ENCODE measurements around the gene SEC23IP.

Gene SEC23IP

DNA sequence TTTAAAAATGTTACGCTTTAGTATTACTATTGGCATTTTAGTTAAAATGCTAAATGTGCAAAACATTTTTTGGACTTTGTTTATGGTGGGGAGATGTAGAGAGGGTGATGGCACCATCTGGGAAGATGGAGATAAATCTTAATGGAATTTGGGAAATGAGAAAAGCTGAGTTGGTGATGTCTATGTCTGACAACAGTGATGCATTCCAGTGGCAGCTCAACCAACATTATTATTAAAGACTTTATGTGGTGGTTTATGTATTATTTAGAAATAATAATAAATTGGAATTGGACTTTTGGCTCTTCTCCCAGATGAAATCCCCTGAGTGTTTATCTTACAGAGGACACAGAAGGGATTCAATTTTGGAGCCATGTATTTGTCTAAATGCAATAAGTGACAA, 77.6 kb downstream of the SEC23IP start:
- Histone ChIP-seq H3K9me3 (ENCODE audit: control insufficient read depth, low read length) (no peaks in the 10 kb centered on the region), H3K27me3 (ENCODE audit: control insufficient read depth, insufficient read depth, low read length, poor library complexity, severe bottlenecking) (no peaks in the 10 kb centered on the region), H3K4me1 (ENCODE audit: control insufficient read depth, insufficient read depth, low read length) (no peaks in the 10 kb centered on the region), H3K4me3 (ENCODE audit: insufficient read depth, low read depth, low read length) (no peak overlapping the region), H3K36me3 (ENCODE audit: control insufficient read depth, insufficient read depth, low read length) (no peaks in the 10 kb centered on the region), H3K27ac (ENCODE audit: insufficient read depth, low read depth, low read length, poor library complexity, severe bottlenecking) (no peak overlapping the region)
- 86 to 100% methylated on average over 1 of the region's 1 CpG for WGBS, 2 experiments

DNA sequence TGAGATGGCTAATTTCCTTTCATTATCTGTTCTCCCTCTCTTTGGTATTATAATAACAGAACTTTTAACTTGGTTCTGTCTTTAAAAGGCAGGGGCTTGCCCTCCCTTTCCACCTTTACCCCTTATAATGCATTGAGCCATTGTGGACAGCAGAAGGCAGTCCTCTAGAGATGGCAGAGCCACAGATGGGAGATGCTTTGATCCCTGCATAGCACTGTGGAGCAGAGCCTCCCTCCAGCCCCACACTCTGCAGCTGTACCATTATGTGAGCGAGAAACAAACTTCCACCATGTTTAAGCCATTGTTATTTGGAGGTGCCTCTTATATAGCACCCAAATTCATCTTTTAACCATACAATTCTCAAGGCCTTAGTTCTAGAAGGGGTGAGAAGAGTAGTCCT, 78.4 kb downstream of the SEC23IP start:
- Histone ChIP-seq H3K36me3 (ENCODE audit: control insufficient read depth, insufficient read depth, low read length) (no peaks in the 10 kb centered on the region), H3K27ac (ENCODE audit: insufficient read depth, low read depth, low read length, poor library complexity, severe bottlenecking) (no peak overlapping the region), H3K9me3 (ENCODE audit: control insufficient read depth, low read length) (no peaks in the 10 kb centered on the region), H3K27me3 (ENCODE audit: control insufficient read depth, insufficient read depth, low read length, poor library complexity, severe bottlenecking) (no peaks in the 10 kb centered on the region), H3K4me3 (ENCODE audit: insufficient read depth, low read depth, low read length) (no peak overlapping the region), H3K4me1 (ENCODE audit: control insufficient read depth, insufficient read depth, low read length) (no peaks in the 10 kb centered on the region)
- 89 to 95% methylated on average over 1 of the region's 1 CpG for WGBS, 2 experiments

DNA sequence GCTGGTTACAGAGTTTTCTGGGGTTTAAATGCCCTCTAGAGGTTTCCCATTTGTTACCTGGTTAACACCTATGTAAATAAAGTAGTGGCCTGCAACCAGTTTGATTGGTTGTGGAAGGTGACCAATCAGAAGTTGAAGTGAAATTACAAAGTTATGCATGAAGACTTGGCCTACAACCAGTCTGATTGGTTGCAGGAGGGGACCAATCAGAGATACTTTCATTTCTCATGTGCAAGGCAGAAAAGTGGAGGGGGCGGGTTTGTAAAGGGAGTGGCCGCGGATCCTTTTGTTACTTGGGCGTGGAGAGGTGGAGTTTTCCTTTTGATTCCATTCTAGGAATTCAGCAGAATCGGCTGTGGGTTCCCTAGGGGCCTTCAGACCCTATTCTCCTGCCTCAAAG, 80.8 kb downstream of the SEC23IP start:
- Histone ChIP-seq H3K27ac (ENCODE audit: insufficient read depth, low read depth, low read length, poor library complexity, severe bottlenecking) (no peak overlapping the region), H3K27me3 (ENCODE audit: control insufficient read depth, insufficient read depth, low read length, poor library complexity, severe bottlenecking) (no peaks in the 10 kb centered on the region), H3K4me1 (ENCODE audit: control insufficient read depth, insufficient read depth, low read length) (no peaks in the 10 kb centered on the region), H3K4me3 (ENCODE audit: insufficient read depth, low read depth, low read length) (no peak overlapping the region), H3K9me3 (ENCODE audit: control insufficient read depth, low read length) (no peaks in the 10 kb centered on the region), H3K36me3 (ENCODE audit: control insufficient read depth, insufficient read depth, low read length) (no peaks in the 10 kb centered on the region)
- 73 to 75% methylated on average over 5 of the region's 5 CpGs for WGBS, 2 experiments

DNA sequence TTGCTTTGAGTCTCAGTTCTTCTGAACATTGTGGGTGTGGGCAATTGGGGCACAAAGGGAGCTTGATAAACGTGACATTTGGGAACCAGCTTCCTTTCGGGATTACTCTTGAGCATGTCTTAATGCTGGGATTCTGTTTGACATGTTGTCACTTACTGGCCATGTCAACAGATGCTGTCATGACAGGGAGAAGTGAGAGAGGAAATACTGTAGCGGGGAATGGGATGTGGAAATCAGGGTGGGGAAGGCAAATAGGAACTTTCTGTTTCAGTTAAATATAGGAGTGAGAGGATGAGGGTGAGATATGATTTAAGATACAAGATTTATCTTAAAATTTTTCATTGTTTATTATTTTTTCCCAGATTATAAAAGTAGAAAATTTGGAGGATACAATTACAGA, 83.9 kb downstream of the SEC23IP start:
- Histone ChIP-seq H3K4me3 (ENCODE audit: insufficient read depth, low read depth, low read length) (no peak overlapping the region), H3K4me1 (ENCODE audit: control insufficient read depth, insufficient read depth, low read length) (no peaks in the 10 kb centered on the region), H3K27me3 (ENCODE audit: control insufficient read depth, insufficient read depth, low read length, poor library complexity, severe bottlenecking) (no peaks in the 10 kb centered on the region), H3K27ac (ENCODE audit: insufficient read depth, low read depth, low read length, poor library complexity, severe bottlenecking) (no peak overlapping the region), H3K9me3 (ENCODE audit: control insufficient read depth, low read length) (no peaks in the 10 kb centered on the region), H3K36me3 (ENCODE audit: control insufficient read depth, insufficient read depth, low read length) (no peaks in the 10 kb centered on the region)
- WGBS, 2 experiments: 93 to 94% methylated on average over 3 of the region's 3 CpGs

DNA sequence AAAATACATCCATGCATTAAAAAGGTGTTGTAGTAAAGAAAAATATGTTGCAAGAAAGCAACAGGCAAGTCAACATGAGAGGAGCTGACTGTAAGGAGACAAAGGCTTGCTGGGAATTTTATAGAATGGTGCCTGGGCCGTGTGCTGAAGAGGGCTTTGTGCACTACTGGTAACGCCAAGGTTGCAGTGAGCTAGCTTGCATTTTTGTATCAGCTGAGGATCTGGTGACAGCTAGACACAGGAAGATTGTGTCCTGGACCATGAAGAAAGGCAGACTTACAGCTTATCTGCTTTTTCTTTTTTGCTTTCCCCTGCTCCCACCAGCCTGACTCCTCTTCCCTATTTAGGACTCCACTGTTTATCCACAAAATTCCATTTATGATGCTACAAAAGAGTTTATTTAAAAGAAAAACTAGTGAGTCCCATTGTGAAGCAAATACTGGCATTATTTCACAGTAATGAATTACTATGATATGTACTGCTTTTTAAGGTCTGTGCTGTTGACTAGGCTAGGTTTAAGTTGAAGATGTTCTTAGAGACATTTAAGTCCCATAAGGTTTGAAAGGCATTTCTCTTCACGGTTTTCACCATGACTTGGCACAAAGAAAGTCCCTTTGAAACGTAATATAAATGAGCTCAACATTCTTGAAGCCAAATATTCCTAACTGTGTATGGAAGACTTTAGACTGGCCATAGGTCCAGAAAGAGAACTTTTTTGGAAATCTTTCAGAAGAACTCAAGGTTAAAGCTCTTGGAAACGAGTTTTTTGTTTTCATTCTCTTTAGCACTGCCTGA, 88.6 kb downstream of the SEC23IP start:
- 92 to 93% methylated on average over 5 of the region's 5 CpGs for WGBS, 2 experiments
- Histone ChIP-seq H3K4me3 (ENCODE audit: insufficient read depth, low read depth, low read length) (no peak overlapping the region), H3K36me3 (ENCODE audit: control insufficient read depth, insufficient read depth, low read length) (no peaks in the 10 kb centered on the region), H3K27me3 (ENCODE audit: control insufficient read depth, insufficient read depth, low read length, poor library complexity, severe bottlenecking) (no peaks in the 10 kb centered on the region), H3K9me3 (ENCODE audit: control insufficient read depth, low read length) (no peaks in the 10 kb centered on the region), H3K4me1 (ENCODE audit: control insufficient read depth, insufficient read depth, low read length) (no peaks in the 10 kb centered on the region), H3K27ac (ENCODE audit: insufficient read depth, low read depth, low read length, poor library complexity, severe bottlenecking) (no peak overlapping the region)

DNA sequence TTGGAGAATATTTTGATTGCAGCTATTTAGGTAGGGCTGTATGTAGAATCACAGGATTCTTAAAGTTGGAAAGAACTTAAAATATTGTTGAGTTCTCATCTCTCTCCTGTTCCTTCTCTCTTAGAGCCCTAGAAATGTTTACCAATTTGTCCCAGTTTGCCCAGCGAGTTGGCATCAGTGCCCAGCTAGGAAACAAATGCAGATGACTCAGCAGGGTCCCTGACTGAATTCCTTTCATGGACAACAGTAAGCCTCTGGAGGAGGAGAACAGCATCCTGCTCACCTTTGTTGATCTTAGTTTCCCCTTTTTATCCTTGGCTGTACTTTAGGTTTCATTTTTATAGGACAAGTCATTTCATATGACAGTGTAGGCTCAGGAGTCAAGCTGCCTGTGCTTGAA, 89.3 kb downstream of the SEC23IP start:
- H3K4me3 ChIP-seq (ENCODE audit: insufficient read depth, low read depth, low read length): no peak overlapping the region
- H3K27me3 ChIP-seq (ENCODE audit: control insufficient read depth, insufficient read depth, low read length, poor library complexity, severe bottlenecking): no peaks in the 10 kb centered on the region
- 35 to 53% methylated on average over 1 of the region's 1 CpG for WGBS, 2 experiments
- H3K27ac ChIP-seq (ENCODE audit: insufficient read depth, low read depth, low read length, poor library complexity, severe bottlenecking): no peak overlapping the region
- H3K4me1 ChIP-seq (ENCODE audit: control insufficient read depth, insufficient read depth, low read length): no peaks in the 10 kb centered on the region
- no peaks in the 10 kb centered on the region for H3K9me3 ChIP-seq (ENCODE audit: control insufficient read depth, low read length)
- H3K36me3 ChIP-seq (ENCODE audit: control insufficient read depth, insufficient read depth, low read length): no peaks in the 10 kb centered on the region

DNA sequence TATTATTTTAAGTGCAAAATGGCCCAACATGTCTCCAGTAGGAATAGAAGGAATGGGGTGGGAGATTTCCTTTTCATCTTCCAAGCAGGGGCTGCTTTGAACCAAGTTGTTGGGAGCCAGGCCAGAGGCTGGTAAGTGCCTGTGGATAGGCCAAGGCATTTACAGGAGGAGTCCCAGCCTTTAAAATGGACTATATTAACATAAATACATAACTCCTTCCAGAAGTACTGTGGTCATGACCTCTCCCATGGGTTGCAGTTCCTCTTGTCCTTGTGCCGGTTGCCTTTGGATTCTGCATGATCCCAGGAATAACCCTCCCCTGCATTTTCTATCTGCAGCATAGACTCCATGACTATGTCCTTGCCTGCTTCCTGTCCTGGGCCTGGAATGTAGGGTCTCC, 95.8 kb downstream of the SEC23IP start:
- Histone ChIP-seq H3K27me3 (ENCODE audit: control insufficient read depth, insufficient read depth, low read length, poor library complexity, severe bottlenecking) (no peaks in the 10 kb centered on the region), H3K9me3 (ENCODE audit: control insufficient read depth, low read length) (no peaks in the 10 kb centered on the region), H3K4me3 (ENCODE audit: insufficient read depth, low read depth, low read length) (no peak overlapping the region), H3K27ac (ENCODE audit: insufficient read depth, low read depth, low read length, poor library complexity, severe bottlenecking) (no peak overlapping the region), H3K36me3 (ENCODE audit: control insufficient read depth, insufficient read depth, low read length) (no peaks in the 10 kb centered on the region), H3K4me1 (ENCODE audit: control insufficient read depth, insufficient read depth, low read length) (no peaks in the 10 kb centered on the region)
- 93 to 97% methylated on average over 1 of the region's 1 CpG for WGBS, 2 experiments

DNA sequence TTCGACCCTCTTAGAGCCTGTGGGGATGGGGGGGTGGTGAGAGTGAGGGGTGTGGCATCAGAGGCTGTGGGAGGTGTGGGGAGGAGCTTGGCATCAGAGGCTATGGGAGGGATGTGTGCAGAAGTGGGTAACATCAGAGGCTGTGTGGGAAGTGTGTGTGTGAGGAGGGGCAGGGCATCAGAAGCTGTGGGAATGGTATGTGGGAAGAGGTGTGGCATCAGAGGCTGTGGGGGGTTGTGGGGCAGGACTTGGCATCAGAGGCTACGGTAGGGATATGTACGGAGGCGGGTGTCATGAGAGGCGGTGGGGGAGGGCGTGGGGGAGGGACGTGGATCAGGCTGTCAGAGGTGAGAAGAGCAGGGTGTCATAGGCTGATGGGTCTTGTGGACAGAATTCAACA, 97.4 kb downstream of the SEC23IP start:
- 91 to 94% methylated on average over 7 of the region's 7 CpGs for WGBS, 2 experiments

DNA sequence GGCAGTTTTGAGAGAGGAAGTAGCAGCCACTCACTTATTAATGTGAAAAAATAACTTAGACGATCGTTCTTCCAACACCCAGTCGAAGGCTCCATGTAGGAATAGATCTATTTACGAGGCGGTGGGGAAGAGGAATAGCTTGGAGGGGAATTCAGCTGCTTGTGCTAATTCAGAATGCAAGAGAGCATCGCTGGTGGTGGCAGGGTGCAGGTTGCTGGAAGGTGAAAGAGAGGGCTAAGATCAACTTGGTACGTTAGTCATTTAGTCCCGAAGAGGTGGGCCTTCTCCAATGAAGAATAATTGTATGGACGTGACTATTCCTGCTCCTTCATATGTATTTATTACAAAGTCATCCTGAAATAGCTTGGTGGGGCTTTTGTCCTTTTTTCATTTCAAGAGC, 98.5 kb downstream of the SEC23IP start:
- Histone ChIP-seq H3K4me3 (ENCODE audit: insufficient read depth, low read depth, low read length) (no peak overlapping the region), H3K4me1 (ENCODE audit: control insufficient read depth, insufficient read depth, low read length) (no peaks in the 10 kb centered on the region), H3K27ac (ENCODE audit: insufficient read depth, low read depth, low read length, poor library complexity, severe bottlenecking) (no peak overlapping the region), H3K36me3 (ENCODE audit: control insufficient read depth, insufficient read depth, low read length) (no peaks in the 10 kb centered on the region), H3K27me3 (ENCODE audit: control insufficient read depth, insufficient read depth, low read length, poor library complexity, severe bottlenecking) (no peaks in the 10 kb centered on the region), H3K9me3 (ENCODE audit: control insufficient read depth, low read length) (no peaks in the 10 kb centered on the region)
- 87 to 94% methylated on average over 8 to 9 of the region's 9 CpGs for WGBS, 2 experiments

More for the DNA sequence above, 97.4 kb downstream of the SEC23IP start:
- no peaks in the 10 kb centered on the region for H3K9me3 ChIP-seq (ENCODE audit: control insufficient read depth, low read length)
- no peaks in the 10 kb centered on the region for H3K27me3 ChIP-seq (ENCODE audit: control insufficient read depth, insufficient read depth, low read length, poor library complexity, severe bottlenecking)
- H3K27ac ChIP-seq (ENCODE audit: insufficient read depth, low read depth, low read length, poor library complexity, severe bottlenecking): no peak overlapping the region
- no peaks in the 10 kb centered on the region for H3K36me3 ChIP-seq (ENCODE audit: control insufficient read depth, insufficient read depth, low read length)
- H3K4me1 ChIP-seq (ENCODE audit: control insufficient read depth, insufficient read depth, low read length): no peaks in the 10 kb centered on the region
- no peak overlapping the region for H3K4me3 ChIP-seq (ENCODE audit: insufficient read depth, low read depth, low read length)

DNA sequence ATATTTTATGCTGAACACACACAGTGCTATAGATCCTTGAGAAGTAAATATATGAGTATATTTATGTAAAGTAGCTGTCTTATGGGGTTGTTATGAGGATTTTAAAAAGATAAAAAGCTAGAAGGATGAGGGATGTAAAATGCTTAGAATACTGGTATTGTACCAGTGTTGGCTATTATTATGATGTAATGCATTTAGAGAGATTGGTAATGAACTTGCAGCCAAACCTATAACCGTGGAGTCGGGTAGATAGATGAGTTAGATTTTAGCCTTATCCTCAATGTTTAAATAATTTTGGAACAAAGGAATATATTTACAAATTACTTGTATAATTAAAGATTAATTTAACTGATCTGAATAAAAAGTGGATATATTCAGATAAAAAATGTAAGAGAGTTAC, 99.3 kb downstream of the SEC23IP start:
- 100% methylated on average over 1 to 2 of the region's 2 CpGs for WGBS, 2 experiments
- H3K36me3 ChIP-seq (ENCODE audit: control insufficient read depth, insufficient read depth, low read length): no peaks in the 10 kb centered on the region

More for the DNA sequence above, 99.3 kb downstream of the SEC23IP start:
- H3K4me1 ChIP-seq (ENCODE audit: control insufficient read depth, insufficient read depth, low read length): no peaks in the 10 kb centered on the region
- H3K27ac ChIP-seq (ENCODE audit: insufficient read depth, low read depth, low read length, poor library complexity, severe bottlenecking): no peak overlapping the region
- H3K9me3 ChIP-seq (ENCODE audit: control insufficient read depth, low read length): no peaks in the 10 kb centered on the region
- no peaks in the 10 kb centered on the region for H3K27me3 ChIP-seq (ENCODE audit: control insufficient read depth, insufficient read depth, low read length, poor library complexity, severe bottlenecking)
- no peak overlapping the region for H3K4me3 ChIP-seq (ENCODE audit: insufficient read depth, low read depth, low read length)

Measured in ectodermal cell (in vitro differentiated cells).